Measurements from ENCODE around the gene GARNL3.

Gene GARNL3

GRCh38 chr9:127313042-127313560 lies 48.5 kb downstream of the GARNL3 start:
- DNase-seq (ENCODE audit: low spot score): no peak

GRCh38 chr9:127314911-127315310 lies 50.3 kb downstream of the GARNL3 start:
- DNase-seq (ENCODE audit: low spot score): no peak

- DNase-seq (ENCODE audit: low spot score): peak; percentile 3
Measured at GRCh38 chr9:127316586-127317323, 52.2 kb downstream of the GARNL3 start.

- DNase-seq (ENCODE audit: low spot score): peak; percentile 61
Measured at GRCh38 chr9:127318651-127319167, 54.1 kb downstream of the GARNL3 start.

GRCh38 chr9:127319366-127320114 lies 55.0 kb downstream of the GARNL3 start:
- DNase-seq (ENCODE audit: low spot score): no peak

- DNase-seq (ENCODE audit: low spot score): no peak
Measured at GRCh38 chr9:127320115-127320378, 55.5 kb downstream of the GARNL3 start.

- no peak for DNase-seq (ENCODE audit: low spot score)
Measured at GRCh38 chr9:127323393-127323792, 58.8 kb downstream of the GARNL3 start.

GRCh38 chr9:127330501-127330900 lies 65.9 kb downstream of the GARNL3 start:
- DNase-seq (ENCODE audit: low spot score): no peak

GRCh38 chr9:127333221-127334064 lies 68.9 kb downstream of the GARNL3 start:
- DNase-seq (ENCODE audit: low spot score): no peak

- DNase-seq (ENCODE audit: low spot score): no peak
Measured at GRCh38 chr9:127334725-127335124, 70.2 kb downstream of the GARNL3 start.

GRCh38 chr9:127336086-127336485 lies 71.5 kb downstream of the GARNL3 start:
- DNase-seq (ENCODE audit: low spot score): no peak

GRCh38 chr9:127336506-127337352 lies 72.2 kb downstream of the GARNL3 start:
- peak; percentile 91 for DNase-seq (ENCODE audit: low spot score)

- DNase-seq (ENCODE audit: low spot score): no peak
Measured at GRCh38 chr9:127340721-127341120, 76.1 kb downstream of the GARNL3 start.

- no peak for DNase-seq (ENCODE audit: low spot score)
Measured at GRCh38 chr9:127341152-127341551, 76.6 kb downstream of the GARNL3 start.

GRCh38 chr9:127344368-127345000 lies 79.9 kb downstream of the GARNL3 start:
- peak; percentile 49 for DNase-seq (ENCODE audit: low spot score)

GRCh38 chr9:127345566-127345965 lies 81.0 kb downstream of the GARNL3 start:
- DNase-seq (ENCODE audit: low spot score): peak; percentile 11

GRCh38 chr9:127346584-127346983 lies 82.0 kb downstream of the GARNL3 start:
- no peak for DNase-seq (ENCODE audit: low spot score)

- peak; percentile 5 for DNase-seq (ENCODE audit: low spot score)
Measured at GRCh38 chr9:127347831-127348776, 83.5 kb downstream of the GARNL3 start.

- DNase-seq (ENCODE audit: low spot score): no peak
Measured at GRCh38 chr9:127349483-127350113, 85.0 kb downstream of the GARNL3 start.
